Tibial nerve (tissue), 4 donors: ENCODE results near the gene CCL20. TPM values are rescaled to one million over a fixed set of nuclear protein-coding genes. Genes with fewer than 3 reads are reported as not detected.
"Not testable (repeated sequence)": the region's sequence is repeated elsewhere in the genome, so short reads cannot be mapped to it uniquely, and the experiment has no call there.

Experiments used
- DNase-seq, 2 donors: peaks; one replicate each; pipeline ENCODE4 v3.0.0-alpha.2; 2019; ENCODE audit warnings: low spot score in 2 of 2
- H3K27ac ChIP-seq, 4 donors: fragments of 200-600 bp; sonication (generic) in 3 of 4; one replicate each; pipeline ENCODE4 v1.5.1; 2017 to 2019; ENCODE audit warnings: mild to moderate bottlenecking in 1 of 4
- H3K27me3 ChIP-seq, 2 donors: fragments of 200-600 bp; sonication (generic) in 1 of 2; one replicate each; pipeline versions ENCODE4 v1.5.1 to v1.6.0; 2017 to 2019
- H3K36me3 ChIP-seq, 3 donors: fragments of 200-600 bp; sonication (generic); one replicate each; pipeline ENCODE4 v1.5.1; 2018 to 2019
- H3K4me1 ChIP-seq, 4 donors: fragments of 200-600 bp; sonication (generic) in 3 of 4; one replicate each; pipeline ENCODE4 v1.5.1; 2017 to 2019
- H3K4me3 ChIP-seq, 4 donors: fragments of 200-600 bp; sonication (generic) in 3 of 4; one replicate each; pipeline ENCODE4 v1.5.1; 2017 to 2019; ENCODE audit warnings: mild to moderate bottlenecking in 1 of 4, moderate library complexity in 1 of 4
- H3K9me3 ChIP-seq, 4 donors: fragments of 200-600 bp; sonication (generic) in 3 of 4; one replicate each; pipeline ENCODE4 v1.5.1; 2017 to 2019
- CTCF ChIP-seq, 5 experiments: fragments of 200-600 bp in 3 of 5; fragments of 450-650 bp in 2 of 5; sonication (generic) in 3 of 5; IDR thresholded peaks; one replicate each; pipeline ENCODE4 v1.5.1; 2016 to 2019; ENCODE audit warnings: antibody characterized with exemption in 5 of 5, mild to moderate bottlenecking in 3 of 5, moderate library complexity in 2 of 5
- EP300 ChIP-seq, 2 donors: sonication (generic); formaldehyde crosslinking; IDR thresholded peaks; one replicate each; pipeline ENCODE4 v1.6.1; 2017; ENCODE audit warnings: antibody characterized with exemption in 2 of 2, mild to moderate bottlenecking in 1 of 2
- POLR2A ChIP-seq, 2 donors: fragments of 450-650 bp; IDR thresholded peaks; one replicate each; pipeline ENCODE4 v1.6.1; 2017; ENCODE audit warnings: antibody characterized with exemption in 2 of 2, mild to moderate bottlenecking in 2 of 2, moderate library complexity in 2 of 2
- WGBS, 2 donors: methylation state at CpG; one replicate each; pipeline ENCODE4 v1.1.5; 2018; 5-methylcytosine and 5-hydroxymethylcytosine counted together
- total RNA-seq, 4 donors: library from RNA; depleted of rRNA; stranded (reverse); fragments of >200 nt; gene quantifications; one replicate each; pipeline ENCODE4 v1.1.0, GENCODE V29; 2016

CCL20 gene
- total RNA-seq, 4 donors from 2014 or later, result not detected

- Histone ChIP-seq H3K4me3 (no peak overlapping the region), H3K9me3 (no peaks in the 10 kb centered on the region), H3K36me3 (no peaks in the 10 kb centered on the region), H3K4me1 (no peaks in the 10 kb centered on the region), H3K27ac (no peak overlapping the region), H3K27me3 (no peaks in the 10 kb centered on the region)
- WGBS, 2 donors, result 94 to 95% methylated on average over 5 of the region's 5 CpGs
- no peak for TF ChIP-seq POLR2A (IDR thresholded peaks at IDR 0.05)
- no peak for TF ChIP-seq CTCF (IDR thresholded peaks at IDR 0.05)
- no peak for TF ChIP-seq EP300 (IDR thresholded peaks at IDR 0.05)
- DNase-seq, result no peak
Observed at GRCh38 chr2:227793148-227793712, 20.4 kb upstream of the CCL20 start.

- no peak overlapping the region for H3K27ac ChIP-seq
- 70 to 75% methylated on average over 12 of the region's 12 CpGs for WGBS, 2 donors
- no peak overlapping the region for H3K4me3 ChIP-seq
- no peaks in the 10 kb centered on the region for H3K9me3 ChIP-seq
- no peaks in the 10 kb centered on the region for H3K4me1 ChIP-seq
- DNase-seq, result no peak
- no peaks in the 10 kb centered on the region for H3K27me3 ChIP-seq
- TF ChIP-seq EP300 (IDR thresholded peaks at IDR 0.05) (no peak), CTCF (IDR thresholded peaks at IDR 0.05) (no peak), POLR2A (IDR thresholded peaks at IDR 0.05) (no peak)
- no peaks in the 10 kb centered on the region for H3K36me3 ChIP-seq
Observed at GRCh38 chr2:227796045-227796711, 17.5 kb upstream of the CCL20 start.

- not testable (repeated sequence) for H3K4me1 ChIP-seq, H3K9me3 ChIP-seq, H3K36me3 ChIP-seq, H3K4me3 ChIP-seq, H3K27me3 ChIP-seq, DNase-seq
- peak overlapping the region in 1 of 4 donors; percentile 12 for H3K27ac ChIP-seq
- WGBS, 2 donors, result 91 to 95% methylated on average over 5 of the region's 5 CpGs
Observed at GRCh38 chr2:227796768-227797167, 16.9 kb upstream of the CCL20 start.

GRCh38 chr2:227799202-227799601, 14.4 kb upstream of the CCL20 start:
- WGBS, 2 donors, result 75 to 76% methylated on average over 3 of the region's 3 CpGs
- Histone ChIP-seq H3K9me3 (no peaks in the 10 kb centered on the region), H3K4me1 (no peaks in the 10 kb centered on the region), H3K27me3 (no peaks in the 10 kb centered on the region), H3K27ac (no peak overlapping the region), H3K4me3 (no peak overlapping the region), H3K36me3 (no peaks in the 10 kb centered on the region)
- no peak for DNase-seq
- TF ChIP-seq CTCF (IDR thresholded peaks at IDR 0.05), result no peak
- no peak for TF ChIP-seq POLR2A (IDR thresholded peaks at IDR 0.05)
- no peak for TF ChIP-seq EP300 (IDR thresholded peaks at IDR 0.05)

- H3K4me3 ChIP-seq, result no peak overlapping the region
- TF ChIP-seq EP300 (IDR thresholded peaks at IDR 0.05) (no peak), POLR2A (IDR thresholded peaks at IDR 0.05) (no peak), CTCF (IDR thresholded peaks at IDR 0.05) (no peak)
- WGBS, 2 donors, result 63 to 64% methylated on average over 2 of the region's 2 CpGs
- DNase-seq, result no peak
- H3K27me3 ChIP-seq, result no peaks in the 10 kb centered on the region
- H3K9me3 ChIP-seq, result no peaks in the 10 kb centered on the region
- H3K27ac ChIP-seq, result no peak overlapping the region
- H3K36me3 ChIP-seq, result no peaks in the 10 kb centered on the region
- no peaks in the 10 kb centered on the region for H3K4me1 ChIP-seq
Observed at GRCh38 chr2:227802882-227803281, 10.8 kb upstream of the CCL20 start.
